Trophoblast cell (in vitro differentiated cells and primary cell): ENCODE measurements around the gene PTPA.
A peak's percentile ranks its signal among the peaks of the same experiment; 100 is the strongest.

ENCODE experiments used
- DNase-seq, 2 donors: peaks; one replicate each; pipeline ENCODE4 v3.0.0-alpha.2; 2016
- H2AFZ ChIP-seq: 2 replicates; pipeline ENCODE4 v1.6.1; 2013; ENCODE audit warnings: low read length, moderate library complexity, mild to moderate bottlenecking; ENCODE audit not compliant: insufficient read depth, poor library complexity
- H2AK5ac ChIP-seq: 2 replicates; pipeline ENCODE4 v1.6.1; 2013; ENCODE audit warnings: mild to moderate bottlenecking, low read length
- H2BK120ac ChIP-seq: 2 replicates; pipeline ENCODE4 v1.6.1; 2013; ENCODE audit warnings: low read length, mild to moderate bottlenecking, moderate library complexity; ENCODE audit not compliant: insufficient read depth, poor library complexity
- H2BK12ac ChIP-seq: 2 replicates; pipeline ENCODE4 v1.6.1; 2013; ENCODE audit warnings: mild to moderate bottlenecking, low read length, moderate library complexity
- H2BK5ac ChIP-seq: 2 replicates; pipeline ENCODE4 v1.6.1; 2013; ENCODE audit warnings: low read length, low read depth, moderate library complexity, mild to moderate bottlenecking; ENCODE audit not compliant: poor library complexity
- H3K14ac ChIP-seq: 2 replicates; pipeline ENCODE4 v1.6.1; 2013; ENCODE audit warnings: mild to moderate bottlenecking, low read length
- H3K18ac ChIP-seq: 2 replicates; pipeline ENCODE4 v1.6.1; 2013; ENCODE audit warnings: mild to moderate bottlenecking, low read length
- H3K23ac ChIP-seq: 2 replicates; pipeline ENCODE4 v1.6.1; 2013; ENCODE audit warnings: low read length
- H3K27ac ChIP-seq: 2 replicates; pipeline ENCODE4 v1.5.1; 2013; ENCODE audit warnings: low read depth, mild to moderate bottlenecking, inconsistent platforms, low read length, moderate library complexity
- H3K27me3 ChIP-seq: 2 replicates; pipeline ENCODE4 v1.6.1; 2013; ENCODE audit warnings: inconsistent platforms, mild to moderate bottlenecking, low read length, moderate library complexity; ENCODE audit not compliant: insufficient read depth
- H3K36me3 ChIP-seq, 2 experiments: 1 replicate in 1 of 2; 2 replicates in 1 of 2; pipeline ENCODE4 v1.6.1; 2013; ENCODE audit warnings: low read length in 2 of 2, mild to moderate bottlenecking in 2 of 2, moderate library complexity in 1 of 2; ENCODE audit not compliant: insufficient read depth in 2 of 2, control insufficient read depth in 1 of 2
- H3K4ac ChIP-seq: 2 replicates; pipeline ENCODE4 v1.6.1; 2013; ENCODE audit warnings: low read depth, mild to moderate bottlenecking, low read length, moderate library complexity
- H3K4me1 ChIP-seq, 2 experiments: 1 replicate in 1 of 2; 2 replicates in 1 of 2; pipeline ENCODE4 v1.6.1; 2013; ENCODE audit warnings: low read length in 2 of 2, mild to moderate bottlenecking in 2 of 2, moderate library complexity in 1 of 2; ENCODE audit not compliant: insufficient read depth in 2 of 2, control insufficient read depth in 1 of 2
- H3K4me2 ChIP-seq: 2 replicates; pipeline ENCODE4 v1.6.1; 2013; ENCODE audit warnings: inconsistent platforms, mild to moderate bottlenecking, low read length, moderate library complexity
- H3K4me3 ChIP-seq: 2 replicates; pipeline ENCODE4 v1.5.1; 2013; ENCODE audit warnings: mild to moderate bottlenecking, low read depth, low read length, inconsistent platforms
- H3K79me1 ChIP-seq: one replicate; pipeline ENCODE4 v1.6.1; 2013; ENCODE audit warnings: low read length
- H3K79me2 ChIP-seq: 2 replicates; pipeline ENCODE4 v1.6.1; 2013; ENCODE audit warnings: low read length, mild to moderate bottlenecking; ENCODE audit not compliant: control insufficient read depth, insufficient read depth, poor library complexity
- H3K9ac ChIP-seq: 2 replicates; pipeline ENCODE4 v1.6.1; 2013; ENCODE audit warnings: mild to moderate bottlenecking, low read length
- H3K9me3 ChIP-seq: 2 replicates; pipeline ENCODE4 v1.6.1; 2013; ENCODE audit warnings: low read depth, mild to moderate bottlenecking, control low read depth, inconsistent platforms, low read length; ENCODE audit not compliant: insufficient read depth
- H4K12ac ChIP-seq: 2 replicates; pipeline ENCODE4 v1.6.1; 2013; ENCODE audit warnings: low read depth, mild to moderate bottlenecking, low read length, moderate library complexity
- H4K8ac ChIP-seq: 2 replicates; pipeline ENCODE4 v1.6.1; 2013; ENCODE audit warnings: low read depth, mild to moderate bottlenecking, low read length, moderate library complexity
- H4K91ac ChIP-seq: one replicate; pipeline ENCODE4 v1.6.1; 2013; ENCODE audit warnings: low read depth, mild to moderate bottlenecking, low read length, moderate library complexity
- WGBS: extraction: QIAGEN DNeasy Blood & Tissue Kit; methylation state at CpG from one replicate; pipeline ENCODE4 v1.1.7; 2013; ENCODE audit warnings: missing lambda C conversion rate; ENCODE audit not compliant: insufficient read length, insufficient coverage; ENCODE audit errors: extremely low coverage; 5-methylcytosine and 5-hydroxymethylcytosine counted together

PTPA gene

DNA sequence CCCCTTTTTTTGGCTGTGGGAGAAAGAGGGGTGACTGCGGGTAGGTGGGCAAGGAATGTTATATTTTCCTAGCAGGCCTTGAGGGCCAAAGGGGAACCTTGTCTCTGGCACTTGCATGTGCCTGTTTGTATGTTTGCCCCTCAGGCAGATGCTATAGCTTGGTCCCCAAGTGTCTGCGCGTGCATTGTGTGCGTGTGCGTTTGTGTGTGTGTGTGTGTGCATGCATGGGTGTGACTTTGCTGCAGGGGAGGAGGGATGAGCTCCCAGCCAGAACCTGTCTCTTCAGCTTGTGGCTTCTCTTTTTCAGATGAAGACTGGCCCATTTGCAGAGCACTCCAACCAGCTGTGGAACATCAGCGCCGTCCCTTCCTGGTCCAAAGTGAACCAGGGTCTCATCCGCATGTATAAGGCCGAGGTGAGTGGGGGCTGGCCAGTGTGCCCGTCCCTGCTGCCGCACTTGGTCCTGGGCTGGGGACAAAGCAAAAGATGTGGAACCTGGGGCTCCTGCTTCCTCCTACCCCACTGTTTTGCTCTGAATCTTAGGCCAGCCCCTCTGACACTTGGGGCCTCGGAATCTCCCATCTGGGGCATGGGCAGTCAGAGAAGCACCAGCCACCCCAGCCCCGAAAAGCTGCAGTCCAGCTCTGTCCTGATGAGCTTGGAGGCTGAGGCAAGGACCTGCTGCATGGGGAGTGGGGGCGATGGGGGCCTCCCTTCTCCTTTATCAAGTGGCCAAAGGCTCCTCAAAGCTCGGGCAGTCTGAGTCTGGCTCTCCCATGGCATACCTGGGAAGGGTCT is 31.1 kb downstream of the PTPA start:
- Histone ChIP-seq H3K18ac (peak overlapping the region; percentile 24), H4K91ac (peak overlapping the region; percentile 98), H3K9ac (no peak overlapping the region), H4K12ac (peak overlapping the region; percentile 54), H3K4ac (peak overlapping the region; percentile 52), H2BK12ac (peak overlapping the region; percentile 46), H3K36me3 (peaks cover 21 to 28% of the 10 kb centered on the region in 2 experiments), H3K23ac (no peak overlapping the region), H4K8ac (peak overlapping the region; percentile 27), H3K79me1 (peaks cover 67% of the 10 kb centered on the region), H3K14ac (peak overlapping the region; percentile 73), H3K79me2 (peaks cover 38% of the 10 kb centered on the region), H3K27me3 (no peaks in the 10 kb centered on the region), H2AFZ (no peak overlapping the region), H3K4me2 (no peak overlapping the region), H3K9me3 (no peaks in the 10 kb centered on the region), H3K4me1 (peaks cover 64 to 72% of the 10 kb centered on the region in 2 experiments), H3K4me3 (no peak overlapping the region), H2BK5ac (peak overlapping the region; percentile 41), H3K27ac (peak overlapping the region; percentile 94), H2BK120ac (peak overlapping the region; percentile 49), H2AK5ac (peak overlapping the region; percentile 62)
- no peak for DNase-seq
- no CpG with 5 or more reads among the region's 15 CpGs for WGBS

DNA sequence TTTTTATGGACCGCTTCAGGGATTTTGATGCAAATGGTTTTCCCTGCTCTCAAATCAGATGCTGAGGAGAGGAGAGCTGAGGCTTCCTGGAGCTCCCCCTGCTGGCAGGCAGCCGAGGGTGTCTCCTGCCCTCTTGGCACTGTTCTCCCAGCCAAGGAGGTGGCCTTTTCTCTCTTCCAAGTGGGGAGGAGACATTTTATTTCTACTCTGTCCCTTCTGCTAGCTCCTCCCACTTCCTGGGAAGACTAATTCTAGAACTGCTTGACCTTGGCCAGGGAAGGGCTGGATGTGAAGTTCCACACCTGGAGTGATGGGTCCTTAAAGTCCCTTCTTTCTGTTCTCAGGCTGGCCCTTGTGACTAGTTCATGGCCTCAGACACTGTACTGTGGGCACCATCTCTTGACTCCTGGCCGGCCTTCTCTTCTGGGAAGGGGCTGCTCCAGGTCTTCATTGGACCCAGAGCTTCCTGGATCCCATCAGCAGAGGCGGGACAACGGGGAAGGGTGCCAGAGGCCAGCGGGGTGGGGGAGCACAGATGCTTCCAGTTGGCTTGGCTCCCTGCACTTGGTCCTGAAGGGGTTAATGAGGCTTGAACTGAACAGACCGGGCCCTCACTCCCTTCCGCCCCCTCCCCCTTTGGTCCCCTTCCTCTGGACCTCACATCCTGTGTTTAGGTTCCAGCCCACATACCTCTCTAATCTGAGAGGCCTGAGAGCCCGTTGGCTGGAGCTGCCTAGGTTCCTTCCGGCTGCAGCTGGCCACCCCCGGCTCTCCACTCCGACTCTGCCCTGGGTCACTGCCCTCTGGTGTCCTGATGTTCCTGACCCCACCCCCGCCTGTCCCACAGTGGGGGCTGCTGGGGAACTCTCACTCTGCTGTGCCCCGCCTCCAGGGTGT is 32.1 kb downstream of the PTPA start:
- peak overlapping the region; percentile 81 for H4K8ac ChIP-seq

DNA sequence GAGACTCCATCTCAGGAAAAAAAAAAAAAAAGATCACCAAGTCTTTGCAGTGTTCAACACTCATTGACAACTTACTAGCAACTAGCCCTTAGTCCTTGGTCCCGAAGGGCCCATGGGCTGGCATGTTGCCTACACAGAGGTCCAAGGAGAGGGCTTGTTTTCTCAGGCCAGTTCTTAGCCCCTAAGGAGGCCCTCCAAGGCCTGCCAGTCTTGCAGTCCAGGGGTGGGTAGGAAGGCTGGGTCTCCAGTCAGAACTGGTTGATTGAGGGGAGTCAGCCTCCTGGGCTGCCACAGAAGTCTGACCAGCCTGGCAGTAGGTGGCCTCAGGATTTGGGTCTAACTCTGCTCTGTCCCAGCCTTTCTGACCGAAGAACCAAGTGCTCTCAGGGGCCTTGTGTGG is 34.1 kb downstream of the PTPA start:
- H3K14ac ChIP-seq: peak overlapping the region; percentile 91
- no peaks in the 10 kb centered on the region for H3K9me3 ChIP-seq
- peak overlapping the region; percentile 7 for H3K4me2 ChIP-seq
- no CpG with 5 or more reads among the region's 2 CpGs for WGBS
- H2BK5ac ChIP-seq: peak overlapping the region; percentile 84
- peak overlapping the region; percentile 49 for H2AK5ac ChIP-seq
- H4K12ac ChIP-seq: peak overlapping the region; percentile 79
- H2AFZ ChIP-seq: peak overlapping the region; percentile 61
- peak overlapping the region; percentile 76 for H3K4ac ChIP-seq
- DNase-seq: no peak
- H3K18ac ChIP-seq: peak overlapping the region; percentile 96
- no peak overlapping the region for H3K23ac ChIP-seq
- peak overlapping the region; percentile 97 for H4K91ac ChIP-seq
- peak overlapping the region; percentile 98 for H3K27ac ChIP-seq
- no peak overlapping the region for H3K4me3 ChIP-seq
- peaks cover 36 to 42% of the 10 kb centered on the region in 2 experiments for H3K36me3 ChIP-seq
- peak overlapping the region; percentile 72 for H4K8ac ChIP-seq
- H3K79me1 ChIP-seq: peaks cover 61% of the 10 kb centered on the region
- peak overlapping the region; percentile 91 for H2BK12ac ChIP-seq
- no peaks in the 10 kb centered on the region for H3K27me3 ChIP-seq
- peaks cover 56 to 71% of the 10 kb centered on the region in 2 experiments for H3K4me1 ChIP-seq
- H2BK120ac ChIP-seq: peak overlapping the region; percentile 97
- peaks cover 31% of the 10 kb centered on the region for H3K79me2 ChIP-seq
- no peak overlapping the region for H3K9ac ChIP-seq

More for the DNA sequence above, 32.1 kb downstream of the PTPA start:
- peak overlapping the region; percentile 96 for H2BK120ac ChIP-seq
- no peak overlapping the region for H3K23ac ChIP-seq
- H2AK5ac ChIP-seq: peak overlapping the region; percentile 98
- H3K9ac ChIP-seq: no peak overlapping the region
- H3K14ac ChIP-seq: peak overlapping the region; percentile 92
- peak overlapping the region; percentile 98 for H4K91ac ChIP-seq
- peak overlapping the region; percentile 95 for H2BK5ac ChIP-seq
- peaks cover 22 to 28% of the 10 kb centered on the region in 2 experiments for H3K36me3 ChIP-seq
- no peaks in the 10 kb centered on the region for H3K9me3 ChIP-seq
- peaks cover 68 to 81% of the 10 kb centered on the region in 2 experiments for H3K4me1 ChIP-seq
- H3K18ac ChIP-seq: peak overlapping the region; percentile 88
- DNase-seq: peak; percentile 60 to 82
- no peaks in the 10 kb centered on the region for H3K27me3 ChIP-seq
- H3K79me2 ChIP-seq: peaks cover 38% of the 10 kb centered on the region
- peak overlapping the region; percentile 29 for H3K4me2 ChIP-seq
- WGBS: no CpG with 5 or more reads among the region's 14 CpGs
- H3K4ac ChIP-seq: peak overlapping the region; percentile 82
- peak overlapping the region; percentile 59 for H2AFZ ChIP-seq
- H4K12ac ChIP-seq: peak overlapping the region; percentile 72
- H3K27ac ChIP-seq: peak overlapping the region; percentile 94
- peak overlapping the region; percentile 96 for H2BK12ac ChIP-seq
- H3K79me1 ChIP-seq: peaks cover 73% of the 10 kb centered on the region
- no peak overlapping the region for H3K4me3 ChIP-seq

DNA sequence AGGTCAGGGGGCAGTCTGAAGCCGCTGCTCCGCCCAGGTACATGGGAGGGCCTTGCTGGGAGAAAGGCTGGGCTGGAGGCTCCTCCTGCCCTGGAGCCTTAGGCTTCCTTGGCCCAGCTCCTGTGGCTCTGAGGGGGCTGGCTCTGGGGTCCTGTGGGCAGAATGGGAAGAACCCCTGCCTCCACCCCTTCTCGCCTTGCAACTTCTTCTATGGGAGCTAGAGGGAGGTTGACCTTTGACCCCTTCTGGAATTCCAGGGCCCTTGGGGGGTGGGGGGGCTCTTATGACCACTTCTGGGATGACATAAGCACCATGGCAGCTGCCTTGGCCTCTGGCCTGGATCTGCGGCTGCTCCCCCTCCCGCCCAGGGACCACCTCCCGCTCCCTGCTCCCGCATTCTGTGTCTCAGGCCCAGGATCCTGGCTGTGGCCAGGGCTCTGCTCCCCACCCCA is 34.7 kb downstream of the PTPA start:
- Histone ChIP-seq H3K23ac (no peak overlapping the region), H3K4me3 (no peak overlapping the region), H3K4ac (peak overlapping the region; percentile 76), H3K79me2 (peaks cover 27% of the 10 kb centered on the region), H3K14ac (peak overlapping the region; percentile 93), H2BK5ac (peak overlapping the region; percentile 87), H4K12ac (peak overlapping the region; percentile 76), H3K4me1 (peaks cover 54 to 66% of the 10 kb centered on the region in 2 experiments), H2BK12ac (peak overlapping the region; percentile 91), H3K27me3 (no peaks in the 10 kb centered on the region), H4K91ac (peak overlapping the region; percentile 97), H3K27ac (peak overlapping the region; percentile 98), H3K18ac (peak overlapping the region; percentile 96), H3K9ac (peak overlapping the region; percentile 4), H2AFZ (peak overlapping the region; percentile 41), H2AK5ac (peak overlapping the region; percentile 92), H4K8ac (peak overlapping the region; percentile 83), H2BK120ac (peak overlapping the region; percentile 98), H3K9me3 (no peaks in the 10 kb centered on the region), H3K36me3 (peaks cover 40 to 46% of the 10 kb centered on the region in 2 experiments), H3K79me1 (peaks cover 56% of the 10 kb centered on the region), H3K4me2 (peak overlapping the region; percentile 10)
- no peak for DNase-seq
- no CpG with 5 or more reads among the region's 7 CpGs for WGBS
